Endothelial cell (in vitro differentiated cells): Measurements from ENCODE around the gene ATP5F1B. TPM values are rescaled to one million over a fixed set of nuclear protein-coding genes. Genes with fewer than 3 reads are reported as not detected.

Experiments used
- DNase-seq: peaks from one replicate; pipeline ENCODE4 v3.0.0; 2021; ENCODE audit warnings: low spot score
- H3K27ac Mint-ChIP-seq: one replicate; pipeline ENCODE4 v1.8.0; 2021; ENCODE audit warnings: mixed read lengths, inconsistent platforms; ENCODE audit not compliant: unreplicated experiment
- H3K27me3 Mint-ChIP-seq: one replicate; pipeline ENCODE4 v1.8.0; 2021; ENCODE audit warnings: mild to moderate bottlenecking, moderate library complexity, mixed read lengths, inconsistent platforms; ENCODE audit not compliant: unreplicated experiment
- H3K36me3 Mint-ChIP-seq: one replicate; pipeline ENCODE4 v1.8.0; 2021; ENCODE audit warnings: mild to moderate bottlenecking, low read depth, mixed read lengths, inconsistent platforms; ENCODE audit not compliant: unreplicated experiment
- H3K4me1 Mint-ChIP-seq: one replicate; pipeline ENCODE4 v1.8.0; 2021; ENCODE audit warnings: mild to moderate bottlenecking, mixed read lengths, inconsistent platforms; ENCODE audit not compliant: unreplicated experiment
- H3K4me3 Mint-ChIP-seq: one replicate; pipeline ENCODE4 v1.8.0; 2021; ENCODE audit warnings: mild to moderate bottlenecking, mixed read lengths, inconsistent platforms; ENCODE audit not compliant: unreplicated experiment
- H3K9me3 Mint-ChIP-seq: one replicate; pipeline ENCODE4 v1.8.0; 2021; ENCODE audit warnings: mixed read lengths, inconsistent platforms; ENCODE audit not compliant: unreplicated experiment
- total RNA-seq: library from RNA; stranded (reverse); fragmentation: NEBNext Ultra II Directional; extraction: Animal tissue kit (Norgen Biotek cat#: 25700); gene quantifications from one replicate; pipeline ENCODE4 v1.2.1, GENCODE V29; 2021; ENCODE audit not compliant: unreplicated experiment
- TF ChIP-seq, protein P1 (sequence below): fragments of 200-600 bp; sonication (generic); IDR thresholded peaks from one replicate; pipeline ENCODE4 v1.5.0; 2021; ENCODE audit warnings: antibody characterized with exemption; ENCODE audit not compliant: unreplicated experiment

ATP5F1B gene
- total RNA-seq, 1 donor from 2014 or later: 519 TPM

GRCh38 chr12:56614627-56615026, 31.2 kb downstream of the ATP5F1B start:
- H3K4me1 Mint-ChIP-seq: no peaks in the 10 kb centered on the region
- H3K4me3 Mint-ChIP-seq: peak overlapping the region; percentile 50
- peaks cover 2% of the 10 kb centered on the region for H3K27me3 Mint-ChIP-seq
- no peaks in the 10 kb centered on the region for H3K9me3 Mint-ChIP-seq
- DNase-seq: no peak
- H3K36me3 Mint-ChIP-seq: peaks cover 71% of the 10 kb centered on the region
- no peak overlapping the region for H3K27ac Mint-ChIP-seq
- TF ChIP-seq, protein P1, sequence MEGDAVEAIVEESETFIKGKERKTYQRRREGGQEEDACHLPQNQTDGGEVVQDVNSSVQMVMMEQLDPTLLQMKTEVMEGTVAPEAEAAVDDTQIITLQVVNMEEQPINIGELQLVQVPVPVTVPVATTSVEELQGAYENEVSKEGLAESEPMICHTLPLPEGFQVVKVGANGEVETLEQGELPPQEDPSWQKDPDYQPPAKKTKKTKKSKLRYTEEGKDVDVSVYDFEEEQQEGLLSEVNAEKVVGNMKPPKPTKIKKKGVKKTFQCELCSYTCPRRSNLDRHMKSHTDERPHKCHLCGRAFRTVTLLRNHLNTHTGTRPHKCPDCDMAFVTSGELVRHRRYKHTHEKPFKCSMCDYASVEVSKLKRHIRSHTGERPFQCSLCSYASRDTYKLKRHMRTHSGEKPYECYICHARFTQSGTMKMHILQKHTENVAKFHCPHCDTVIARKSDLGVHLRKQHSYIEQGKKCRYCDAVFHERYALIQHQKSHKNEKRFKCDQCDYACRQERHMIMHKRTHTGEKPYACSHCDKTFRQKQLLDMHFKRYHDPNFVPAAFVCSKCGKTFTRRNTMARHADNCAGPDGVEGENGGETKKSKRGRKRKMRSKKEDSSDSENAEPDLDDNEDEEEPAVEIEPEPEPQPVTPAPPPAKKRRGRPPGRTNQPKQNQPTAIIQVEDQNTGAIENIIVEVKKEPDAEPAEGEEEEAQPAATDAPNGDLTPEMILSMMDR: no peak

DNA sequence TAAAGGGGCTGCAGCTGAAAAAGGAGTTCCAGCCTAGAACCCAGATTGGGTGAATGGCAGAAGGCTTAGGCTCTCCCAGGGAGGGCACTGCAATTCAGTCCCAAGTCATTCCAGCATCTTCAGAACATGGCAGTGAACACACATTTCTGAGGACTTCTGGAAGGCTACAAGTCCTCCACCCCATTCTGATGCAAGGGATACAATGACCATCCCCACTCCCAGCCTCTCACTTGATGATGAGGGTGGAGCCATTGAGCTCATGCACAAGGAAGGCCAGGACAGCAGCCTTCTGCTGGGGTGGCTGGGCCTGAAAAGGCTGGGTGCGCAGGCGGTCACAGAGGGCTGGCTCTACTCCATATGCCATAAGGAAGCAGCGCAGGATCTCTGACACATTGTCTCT, 41.4 kb downstream of the ATP5F1B start:
- no peak for DNase-seq
- H3K4me1 Mint-ChIP-seq: no peaks in the 10 kb centered on the region
- no peaks in the 10 kb centered on the region for H3K9me3 Mint-ChIP-seq
- H3K4me3 Mint-ChIP-seq: peak overlapping the region; percentile 44
- peak overlapping the region; percentile 52 for H3K27ac Mint-ChIP-seq
- TF ChIP-seq, protein P1: no peak
- H3K27me3 Mint-ChIP-seq: peaks cover 7% of the 10 kb centered on the region
- H3K36me3 Mint-ChIP-seq: peaks cover 66% of the 10 kb centered on the region

- no peak overlapping the region for H3K27ac Mint-ChIP-seq
- H3K27me3 Mint-ChIP-seq: peaks cover 10% of the 10 kb centered on the region
- H3K4me3 Mint-ChIP-seq: peak overlapping the region; percentile 51
- H3K4me1 Mint-ChIP-seq: no peaks in the 10 kb centered on the region
- no peak for DNase-seq
- H3K9me3 Mint-ChIP-seq: no peaks in the 10 kb centered on the region
- H3K36me3 Mint-ChIP-seq: peaks cover 76% of the 10 kb centered on the region
- TF ChIP-seq, protein P1: no peak
Measured at GRCh38 chr12:56602239-56602638, 43.5 kb downstream of the ATP5F1B start.

DNA sequence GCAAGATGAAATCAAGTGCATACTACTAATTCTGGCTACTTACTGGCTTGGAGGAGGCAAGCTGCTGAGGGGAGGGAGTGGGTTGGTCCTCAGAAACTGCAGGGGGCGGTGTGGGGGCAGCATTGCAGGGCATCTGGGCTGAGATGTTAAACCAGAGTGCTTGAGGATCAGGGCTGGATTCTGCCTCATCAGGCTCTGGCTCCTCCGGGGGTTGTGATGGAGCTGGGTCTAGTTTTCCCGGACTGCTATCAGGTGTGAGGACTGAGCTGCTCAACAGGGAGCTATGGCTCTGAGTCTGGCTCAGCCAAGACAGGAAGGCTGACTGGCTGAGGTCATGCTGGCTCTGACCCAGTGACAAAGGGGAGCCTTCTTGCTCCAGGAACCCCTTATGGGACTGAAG, 44.3 kb downstream of the ATP5F1B start:
- Mint-ChIP-seq H3K36me3 (peaks cover 76% of the 10 kb centered on the region), H3K27ac (no peak overlapping the region), H3K4me3 (peak overlapping the region; percentile 35), H3K27me3 (peaks cover 10% of the 10 kb centered on the region), H3K4me1 (no peaks in the 10 kb centered on the region), H3K9me3 (no peaks in the 10 kb centered on the region)
- TF ChIP-seq, protein P1: no peak
- peak; percentile 28 for DNase-seq

- H3K36me3 Mint-ChIP-seq: peaks cover 68% of the 10 kb centered on the region
- no peaks in the 10 kb centered on the region for H3K9me3 Mint-ChIP-seq
- TF ChIP-seq, protein P1: no peak
- DNase-seq: no peak
- H3K4me1 Mint-ChIP-seq: no peaks in the 10 kb centered on the region
- H3K27ac Mint-ChIP-seq: no peak overlapping the region
- H3K4me3 Mint-ChIP-seq: no peak overlapping the region
- H3K27me3 Mint-ChIP-seq: peaks cover 8% of the 10 kb centered on the region
Measured at GRCh38 chr12:56600753-56601152, 45.0 kb downstream of the ATP5F1B start.
